Muscle of arm (tissue), 12 donors: ENCODE results near the gene TMCC2. TPM values are rescaled to one million over a fixed set of nuclear protein-coding genes. Genes with fewer than 3 reads are reported as not detected.

ENCODE experiments used
- DNase-seq: peaks from one replicate; pipeline ENCODE4 v3.0.0-alpha.2; 2013
- polyA plus RNA-seq, 12 donors: library from polyadenylated mRNA; unstranded; fragments of 120-200 nt; gene quantifications; one replicate each; pipeline ENCODE4 v1.2.1, GENCODE V29; 2013; ENCODE audit not compliant: insufficient read length in 12 of 12

TMCC2 gene
- polyA plus RNA-seq, 12 donors, result 6.6 to 21.3 (median 10.0) TPM; not detected in 1

DNA sequence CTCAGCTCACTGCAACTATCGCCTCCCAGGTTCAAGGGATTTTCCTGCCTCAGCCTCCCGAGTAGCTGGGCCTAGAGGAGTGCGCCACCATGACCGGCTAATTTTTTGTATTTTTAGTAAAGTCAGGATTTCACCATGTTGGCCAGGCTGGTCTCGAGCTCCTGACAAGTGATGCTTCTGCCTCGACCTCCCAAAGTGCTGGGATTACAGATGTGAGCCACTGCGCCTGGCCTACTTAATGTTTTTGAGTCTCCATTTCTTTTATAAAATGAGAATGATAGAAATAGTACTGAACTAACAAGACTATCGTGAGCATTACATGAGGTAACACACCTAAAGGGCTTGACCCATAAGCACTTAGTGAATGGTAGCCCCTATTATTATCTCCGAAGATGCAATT is 72.4 kb downstream of the TMCC2 start:
- no peak for DNase-seq

DNA sequence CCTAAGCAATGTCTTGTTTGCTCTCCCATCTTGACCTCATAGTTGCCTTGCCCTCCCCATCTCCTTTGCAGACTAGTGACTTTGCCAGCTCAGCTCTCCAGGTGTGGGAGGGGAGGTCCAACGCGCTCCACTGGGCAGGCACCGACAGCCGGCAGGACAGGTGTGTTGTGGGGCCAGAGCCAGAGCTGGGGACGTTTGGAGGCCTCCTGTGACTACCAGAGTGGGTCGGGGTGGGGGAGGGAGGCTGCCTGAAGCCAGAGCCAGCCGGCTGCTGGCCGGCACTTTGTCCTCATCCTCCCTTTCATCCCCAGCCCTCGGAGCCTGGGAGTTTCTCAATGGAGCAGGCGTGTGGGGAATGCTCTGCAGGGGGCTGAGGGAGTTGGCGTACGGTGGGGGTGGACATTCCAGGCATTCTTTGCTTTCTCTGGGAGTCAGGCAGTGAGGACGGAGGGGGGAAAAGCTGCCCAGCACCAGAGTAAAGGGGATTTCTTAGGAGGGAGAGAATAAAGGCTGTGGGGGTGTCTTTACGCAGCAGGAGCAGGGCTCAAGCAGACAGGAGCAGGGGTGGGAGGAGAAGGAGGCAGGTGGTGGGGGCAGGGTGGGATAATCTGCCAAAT is 73.6 kb downstream of the TMCC2 start:
- no peak for DNase-seq

DNA sequence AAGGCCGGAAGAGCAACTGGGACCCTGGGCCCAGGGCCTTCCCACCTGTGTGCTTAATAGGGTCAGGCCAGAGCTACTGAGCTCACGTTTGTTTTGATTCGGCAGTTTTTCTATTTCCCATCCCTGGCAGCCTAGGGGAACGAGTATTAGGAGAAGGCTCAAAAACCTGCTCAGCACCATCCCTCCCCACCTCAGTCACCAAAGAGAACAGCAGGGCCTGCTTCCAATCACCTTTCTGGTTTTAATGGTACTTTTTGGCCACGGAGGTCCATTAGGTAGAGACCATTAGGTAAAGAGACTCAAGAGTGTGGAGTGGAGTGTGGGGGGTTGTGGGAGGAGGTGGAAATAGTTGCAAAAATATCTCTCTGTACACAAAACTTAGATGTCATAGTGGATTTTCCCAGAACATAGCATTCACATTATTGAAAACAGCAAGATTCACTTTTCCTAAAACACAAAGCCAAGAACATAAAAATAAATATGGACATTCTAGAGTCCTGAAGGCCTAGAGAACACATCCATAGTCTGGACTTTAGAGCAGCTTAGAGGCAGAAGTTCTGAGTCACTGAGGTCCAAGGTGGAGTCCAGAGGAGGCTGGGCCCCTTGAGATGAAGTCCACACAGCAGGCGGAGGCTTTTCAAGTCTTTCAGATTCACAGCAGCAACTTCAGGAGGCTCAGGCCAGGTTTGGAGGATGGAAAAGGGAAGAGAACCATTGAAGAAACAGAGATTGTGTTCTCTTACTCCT is 74.3 kb downstream of the TMCC2 start:
- DNase-seq, result no peak

DNA sequence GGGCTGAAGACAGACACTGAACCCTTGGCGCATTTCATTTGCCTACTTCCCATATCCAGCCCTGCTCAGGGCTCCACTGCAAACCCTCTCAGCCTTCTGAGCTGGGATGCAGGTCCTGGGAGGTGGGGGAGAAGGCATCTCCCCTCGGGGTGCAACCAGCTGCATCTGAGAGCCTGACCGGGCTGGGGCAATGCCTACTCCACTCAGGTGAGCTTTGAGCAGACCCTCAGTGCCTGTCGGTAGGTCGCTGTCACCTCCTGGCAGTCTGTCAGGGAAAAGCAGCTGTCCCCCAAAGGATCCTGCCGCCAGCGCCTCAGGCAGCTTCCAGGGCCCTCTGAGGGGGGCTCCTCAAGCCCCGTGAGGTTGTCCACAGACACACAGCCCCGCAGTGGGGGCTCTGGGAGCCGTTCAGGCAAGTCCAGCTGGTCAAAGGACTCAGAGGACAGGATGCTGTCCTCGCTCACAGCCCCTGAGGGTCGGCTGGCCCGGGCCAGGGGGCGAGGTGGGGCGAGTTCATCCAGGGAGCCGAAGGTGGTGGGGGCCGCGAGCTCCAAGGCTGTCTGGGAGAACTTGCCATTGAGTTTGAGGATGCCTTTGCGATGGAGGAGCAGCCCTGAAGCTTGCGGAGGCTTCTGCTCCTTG is 75.6 kb downstream of the TMCC2 start:
- DNase-seq, result no peak

DNA sequence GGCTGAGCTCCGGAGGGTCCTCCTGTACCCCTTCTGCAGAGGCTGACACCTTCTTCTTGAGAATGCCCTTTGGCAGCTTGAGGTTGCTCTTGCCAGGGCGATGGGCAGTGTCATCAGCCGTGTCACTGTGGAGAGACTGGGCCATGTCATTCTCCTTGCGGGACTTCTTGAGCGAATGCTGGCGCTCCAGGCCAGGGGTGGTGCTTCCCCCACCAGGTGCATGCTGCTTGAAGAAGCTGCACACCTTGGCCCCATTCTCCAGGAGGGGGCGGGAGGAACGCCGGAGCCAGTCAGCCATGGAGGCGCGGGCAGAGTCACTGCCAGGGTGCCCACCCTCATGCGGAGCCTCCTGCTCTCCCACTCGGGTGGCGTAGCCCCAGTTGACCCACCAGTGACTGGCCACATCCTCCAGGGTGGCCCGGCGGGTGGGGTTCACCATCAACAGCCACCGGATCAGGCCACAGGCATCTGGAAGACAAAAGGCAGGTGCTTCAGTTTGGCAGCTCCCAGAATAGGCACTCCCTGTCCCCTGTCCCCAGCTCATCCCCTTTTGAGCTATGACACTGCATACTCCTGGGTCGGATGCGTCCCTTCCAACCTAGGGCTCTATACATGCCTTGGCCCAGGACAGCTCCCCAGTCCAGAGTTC is 76.4 kb downstream of the TMCC2 start:
- no peak for DNase-seq

DNA sequence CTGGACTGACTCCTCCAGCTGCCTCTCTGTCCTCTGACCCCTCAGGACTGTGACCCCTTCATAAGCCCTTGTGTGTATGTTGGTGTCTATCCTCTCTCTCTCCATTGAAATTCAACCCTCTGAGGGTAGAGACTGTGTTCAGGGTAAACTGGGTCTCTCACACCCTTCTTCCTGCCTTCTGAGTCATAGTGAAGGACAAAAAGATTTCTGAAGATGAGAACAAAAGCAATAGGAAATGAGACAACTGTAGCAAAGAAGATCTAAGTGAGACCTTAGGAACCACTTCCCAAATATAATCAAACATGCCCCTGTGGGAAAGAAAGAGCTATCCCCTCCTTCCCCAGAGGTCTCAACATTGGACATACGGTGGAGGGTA is 76.9 kb downstream of the TMCC2 start:
- no peak for DNase-seq

DNA sequence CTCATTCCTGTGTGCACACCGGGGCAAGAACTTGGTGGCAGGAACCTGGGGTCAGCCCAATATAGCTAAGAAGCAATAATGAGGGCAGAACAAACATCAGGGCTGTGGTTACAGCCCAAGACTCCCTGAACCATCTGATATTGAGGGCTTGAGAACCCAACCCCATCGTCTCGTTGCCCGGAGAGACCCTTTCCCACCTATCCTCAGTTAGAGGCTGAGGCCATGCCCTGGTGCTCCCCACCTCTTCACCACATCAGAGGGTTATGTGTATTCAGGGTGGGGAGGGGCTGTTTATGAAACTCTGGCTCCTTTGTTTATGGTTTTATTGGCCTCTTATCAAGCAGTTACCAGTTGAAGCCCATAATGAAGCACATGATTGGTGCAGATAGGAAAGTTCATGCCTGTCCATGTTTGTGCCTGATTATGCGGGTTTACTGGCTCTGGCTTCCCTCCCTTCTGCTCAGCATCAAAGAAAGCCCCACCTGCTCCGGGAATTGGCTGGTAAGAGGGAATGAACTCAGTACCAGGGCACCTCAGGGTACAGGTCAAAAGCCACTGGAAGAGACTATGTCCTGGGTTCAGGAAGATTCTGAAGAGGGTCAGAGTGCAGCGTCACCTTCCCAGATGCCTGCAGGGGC is 79.3 kb downstream of the TMCC2 start:
- DNase-seq, result no peak

DNA sequence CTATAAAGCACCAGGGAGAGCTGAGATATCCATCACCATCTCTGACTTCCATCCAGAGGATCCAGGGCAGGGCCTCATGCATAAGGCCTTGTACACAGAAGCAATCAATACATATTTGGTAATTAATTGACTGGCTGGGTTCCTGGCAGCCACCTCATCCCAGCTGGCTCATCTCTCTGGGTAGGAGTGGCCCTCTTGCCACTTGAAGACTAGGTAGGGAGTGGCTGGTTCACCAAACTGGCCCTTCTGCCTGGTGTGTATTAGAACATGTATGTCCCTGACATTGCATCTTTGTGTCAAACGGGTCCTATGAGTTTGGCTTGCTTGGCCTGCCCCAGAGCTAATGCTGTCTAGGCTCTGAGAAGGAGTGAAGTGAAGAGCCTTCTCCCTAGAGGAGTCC is 82.0 kb downstream of the TMCC2 start:
- DNase-seq, result no peak

DNA sequence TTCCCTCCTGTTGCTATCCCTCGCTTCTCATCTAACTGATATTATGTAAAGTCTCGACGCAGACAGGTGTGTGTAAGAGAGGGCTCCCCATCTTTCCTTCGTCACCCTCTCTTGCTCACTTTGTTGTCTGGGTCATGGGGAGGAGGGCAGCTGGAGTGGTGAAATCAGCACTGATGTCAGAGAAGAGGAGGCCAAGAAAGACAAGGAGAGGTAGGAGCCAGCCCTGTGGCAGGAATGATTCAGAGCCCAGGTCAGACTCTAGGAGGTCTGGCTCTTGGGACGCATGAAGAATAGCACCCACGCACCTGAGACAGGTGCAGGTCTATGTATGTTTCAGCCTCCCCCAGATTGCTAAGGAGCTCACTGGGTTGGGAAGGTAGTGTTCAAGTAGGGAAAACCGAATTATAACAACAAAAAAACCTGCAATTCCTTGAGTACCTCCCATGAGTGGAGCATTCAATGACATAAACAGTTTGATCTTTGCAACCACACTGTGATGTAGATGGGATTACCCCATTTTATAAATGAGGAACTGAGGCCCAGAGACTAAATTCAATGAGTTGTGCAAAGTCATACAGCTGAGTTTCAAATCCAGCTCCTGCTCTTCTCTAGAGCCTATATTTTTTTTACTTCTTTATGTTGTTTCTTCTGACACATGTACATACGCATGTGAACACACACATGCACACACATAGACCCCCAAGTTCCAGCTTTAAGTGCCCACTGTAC is 83.4 kb downstream of the TMCC2 start:
- DNase-seq, result no peak

DNA sequence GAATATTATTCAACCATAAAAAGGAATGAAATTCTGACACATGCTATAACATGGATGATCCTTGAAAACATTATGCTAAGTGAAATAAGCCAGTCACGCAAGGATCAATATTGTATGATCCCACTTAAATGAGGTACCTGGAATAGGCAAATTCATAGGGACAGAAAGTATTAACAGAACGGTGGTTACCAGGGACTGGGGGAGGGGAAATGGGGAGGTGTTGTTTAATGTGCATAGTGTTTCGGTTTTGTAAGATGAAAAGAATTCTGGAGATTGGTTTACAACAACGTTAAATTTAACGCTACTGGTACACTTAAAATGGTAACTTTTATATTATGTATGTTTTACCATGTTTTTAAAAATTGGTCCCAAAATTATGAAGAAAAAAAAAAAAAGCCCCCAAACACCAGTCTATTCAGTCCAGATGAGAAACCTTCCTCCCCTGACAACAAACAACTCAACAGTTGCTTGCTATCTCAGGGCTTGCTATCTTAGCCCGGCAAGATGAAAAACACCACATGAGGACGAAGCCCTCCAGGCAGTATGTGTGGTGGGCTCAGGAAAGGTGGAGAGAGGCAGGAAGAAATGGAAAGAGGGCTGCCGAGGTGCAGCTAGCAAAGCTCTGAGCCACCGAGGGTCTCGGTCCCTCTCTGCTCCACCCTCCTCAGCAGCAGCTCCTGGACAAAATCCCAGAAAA is 85.3 kb downstream of the TMCC2 start:
- no peak for DNase-seq

DNA sequence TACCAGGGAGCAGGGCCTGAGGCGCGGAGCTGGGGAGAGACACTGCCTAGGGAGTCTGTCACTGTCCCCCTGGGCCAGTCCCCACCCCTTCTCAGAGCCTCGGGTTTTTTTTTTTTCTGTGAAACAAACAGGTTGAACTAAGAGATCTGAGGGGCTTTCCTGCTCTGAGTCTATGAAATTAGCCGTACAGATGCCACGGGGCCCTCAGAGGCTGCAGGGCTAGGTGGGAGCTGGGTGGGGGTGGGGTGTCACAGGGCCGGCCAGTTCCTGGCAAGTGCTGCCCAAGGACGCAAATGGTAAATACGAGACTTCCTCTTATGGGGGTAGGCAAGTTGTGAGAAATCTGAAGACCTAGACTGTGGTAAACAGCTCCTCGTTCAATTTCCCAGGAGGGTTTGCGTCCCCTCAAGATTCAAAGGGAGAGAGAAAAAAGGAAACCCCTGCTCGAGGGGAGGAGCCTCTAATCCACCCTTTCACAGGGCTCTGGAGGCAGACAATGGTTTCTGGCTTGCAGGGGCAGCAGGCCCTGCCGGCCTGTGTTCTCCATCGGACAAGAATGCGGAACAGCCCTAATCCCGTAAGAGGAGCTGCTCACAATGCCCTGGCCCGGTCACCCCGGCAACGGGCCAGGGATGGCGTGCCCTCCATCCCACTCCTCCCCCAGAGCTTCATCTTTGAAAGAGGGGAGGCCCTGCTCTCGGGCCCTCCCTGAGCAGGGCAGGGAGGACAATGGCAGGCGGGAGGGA is 86.0 kb downstream of the TMCC2 start:
- DNase-seq, result peak; percentile 38

DNA sequence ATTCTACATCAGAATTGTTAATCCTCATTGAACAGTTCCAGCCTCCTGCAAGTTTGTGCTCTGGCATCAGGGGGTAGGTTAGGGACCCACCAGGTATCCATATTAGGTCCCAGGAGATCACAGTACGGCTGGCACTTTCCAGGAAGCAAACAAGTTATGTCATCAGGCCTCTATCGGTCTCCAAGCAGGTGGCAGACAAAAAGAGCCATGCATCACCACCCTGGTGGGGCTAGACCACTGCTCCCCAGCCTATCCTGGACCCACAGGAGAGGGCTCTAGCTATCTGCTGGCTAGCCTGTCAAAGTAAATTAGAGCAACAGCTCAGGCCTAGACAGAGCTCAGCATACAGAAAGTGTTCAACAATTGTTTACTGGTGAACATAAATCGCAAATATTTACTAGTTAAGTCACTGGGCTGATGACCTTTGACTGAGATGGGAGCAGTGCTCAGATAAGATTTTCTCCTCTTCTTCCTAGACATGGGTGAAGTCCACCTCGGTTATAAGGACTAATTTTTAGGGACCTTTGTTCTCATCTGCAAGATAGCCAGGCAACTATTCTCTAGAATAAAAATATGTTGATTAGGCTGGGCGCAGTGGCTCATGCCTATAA is 87.4 kb downstream of the TMCC2 start:
- DNase-seq, result no peak

DNA sequence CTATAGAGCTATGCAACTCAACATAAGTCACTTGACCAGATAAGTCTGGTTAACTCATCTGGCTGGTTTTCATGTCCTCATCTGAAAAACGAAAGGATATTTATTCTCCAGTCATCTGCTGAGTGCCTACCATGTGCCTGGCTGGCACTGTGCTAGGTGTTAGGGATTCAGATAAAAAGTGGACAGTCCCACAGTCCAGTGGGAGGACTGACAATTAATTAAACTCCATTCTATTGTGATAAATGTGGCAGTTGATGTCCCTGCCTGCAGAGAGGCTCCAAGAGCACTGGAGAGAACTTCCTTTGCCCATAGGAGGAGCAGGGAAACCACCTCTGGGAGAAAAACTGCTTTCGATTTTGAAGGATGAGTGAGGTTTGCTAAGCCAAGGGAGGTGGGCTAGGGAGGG is 88.4 kb downstream of the TMCC2 start:
- no peak for DNase-seq

DNA sequence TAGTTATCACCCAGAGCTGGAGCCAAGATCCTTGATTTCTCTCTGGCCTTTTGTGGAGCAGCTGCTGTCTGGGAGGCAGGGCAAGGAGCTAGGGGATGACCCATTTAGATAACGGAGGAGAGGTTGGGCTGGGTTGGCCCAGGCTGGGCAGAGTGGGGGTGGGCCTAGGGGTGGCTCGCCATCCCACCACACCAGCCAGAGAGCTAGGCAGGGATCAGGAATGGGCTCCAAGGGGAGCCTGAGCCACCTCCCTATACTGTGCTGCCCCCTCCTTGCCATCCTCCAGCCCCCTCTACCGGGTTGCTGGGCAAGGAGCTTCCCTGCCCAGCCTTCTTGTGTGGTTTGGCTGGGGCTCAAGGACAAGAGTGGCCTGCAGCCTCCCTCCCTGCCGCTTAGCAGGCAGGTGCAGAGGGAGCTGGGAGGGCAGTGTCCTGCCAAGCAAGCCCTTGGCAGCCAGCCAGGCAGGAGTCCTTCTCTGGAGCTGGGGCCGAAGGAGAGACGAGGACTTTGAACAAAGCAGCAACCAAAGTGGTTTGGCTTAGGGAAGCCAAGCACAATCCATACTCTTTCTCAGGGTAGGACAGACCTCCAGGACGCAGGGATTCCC is 89.7 kb downstream of the TMCC2 start:
- DNase-seq, result no peak

DNA sequence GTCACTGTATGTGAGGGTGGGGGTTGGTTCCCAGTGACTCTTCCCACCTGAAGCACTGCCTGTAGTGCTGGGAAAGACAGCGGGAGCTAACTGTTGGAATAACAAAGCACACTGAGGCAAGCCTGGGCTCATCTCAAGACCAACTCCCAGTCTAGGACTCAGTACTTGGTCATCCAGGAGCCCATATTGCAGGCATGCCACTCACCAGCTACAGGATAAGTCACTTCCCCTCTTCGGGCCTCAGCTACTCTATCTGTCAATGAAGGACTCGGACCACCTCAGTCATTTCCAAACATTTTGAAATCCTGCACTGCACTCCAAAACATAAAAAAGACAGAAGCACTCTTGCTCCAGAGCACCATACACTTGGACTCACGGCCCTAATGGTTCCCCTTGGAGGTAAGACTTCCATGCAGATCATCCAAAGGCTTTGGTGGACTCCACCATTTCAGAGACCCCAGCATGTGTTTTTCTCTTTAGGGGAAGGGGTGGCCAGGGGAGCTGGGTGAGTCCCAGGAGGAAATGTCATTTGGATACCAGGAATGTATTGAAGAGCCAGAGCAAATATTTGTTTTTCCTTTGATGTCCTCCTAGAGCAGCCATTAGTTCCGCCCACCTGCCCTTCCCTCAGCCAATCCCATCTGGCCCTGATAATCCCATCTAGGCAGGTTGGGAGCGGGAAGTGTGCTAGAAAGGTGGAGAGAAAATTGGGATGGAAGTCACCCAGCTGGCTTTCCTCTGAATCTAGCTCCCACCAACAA is 90.7 kb downstream of the TMCC2 start:
- no peak for DNase-seq

DNA sequence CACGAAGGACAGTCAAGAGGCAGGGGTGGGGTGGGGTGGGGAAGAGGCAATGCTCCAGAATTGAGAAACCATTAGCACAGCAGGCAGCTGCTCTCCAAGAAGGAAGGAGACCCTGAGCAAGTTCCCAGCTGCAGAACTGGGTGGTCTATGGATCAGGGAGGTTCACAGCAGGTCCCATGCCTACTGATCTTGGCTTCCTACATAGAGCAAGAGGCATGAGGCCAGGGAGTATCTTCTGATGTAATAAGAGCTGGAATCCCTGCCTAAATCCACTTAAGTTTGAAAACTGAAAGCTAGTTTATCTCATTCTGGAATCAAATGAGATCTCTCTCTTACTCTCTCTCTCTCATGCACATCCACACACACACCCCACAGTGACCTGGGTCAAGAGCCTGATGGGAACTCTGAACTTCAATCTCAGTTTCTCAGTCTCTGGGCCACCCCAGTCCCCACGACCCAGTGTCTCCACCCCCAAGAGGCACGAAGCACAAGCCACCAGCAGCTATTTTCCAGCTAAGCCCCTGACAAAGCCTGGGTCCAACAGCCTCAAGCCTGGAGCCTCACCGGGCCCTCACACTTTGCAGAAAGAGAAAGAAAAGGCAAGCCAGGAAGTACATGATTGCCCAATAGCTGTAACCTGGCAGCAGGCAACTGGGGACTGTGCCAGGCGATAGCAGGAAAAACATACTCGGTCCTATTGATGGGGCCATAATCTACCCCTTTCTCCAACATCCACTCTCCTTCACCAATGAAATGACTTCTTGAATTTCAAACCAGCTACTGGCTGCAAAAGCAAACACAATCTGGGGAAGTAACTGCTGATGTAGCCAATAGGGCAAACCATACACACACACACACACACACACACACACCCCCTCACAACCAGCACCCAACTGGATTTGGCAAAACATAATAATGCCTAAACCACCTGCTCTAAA is 91.6 kb downstream of the TMCC2 start:
- no peak for DNase-seq
